ENCODE results near the gene LPO. TPM values are rescaled to one million over a fixed set of nuclear protein-coding genes. Genes with fewer than 3 reads are reported as not detected.

Gene LPO
- polyA plus RNA-seq, 3 donors = 0.04 to 0.13 (median 0.09) TPM

GRCh38 chr17:58228679-58229078 is 9.7 kb upstream of the LPO start:
- no peak for DNase-seq

- no peak for DNase-seq
Observed at GRCh38 chr17:58229384-58229783, 9.0 kb upstream of the LPO start.

- no peak for DNase-seq
Observed at GRCh38 chr17:58229881-58230280, 8.5 kb upstream of the LPO start.

GRCh38 chr17:58231641-58232040 is 6.7 kb upstream of the LPO start:
- DNase-seq = no peak

GRCh38 chr17:58232707-58233156 is 5.7 kb upstream of the LPO start:
- no peak for DNase-seq

- DNase-seq = no peak
Observed at GRCh38 chr17:58233543-58233942, 4.8 kb upstream of the LPO start.

- DNase-seq = no peak
Observed at GRCh38 chr17:58234512-58234911, 3.9 kb upstream of the LPO start.

GRCh38 chr17:58235821-58236220 is 2.6 kb upstream of the LPO start:
- no peak for DNase-seq

- DNase-seq = no peak
Observed at GRCh38 chr17:58236394-58236793, 2.0 kb upstream of the LPO start.

- no peak for DNase-seq
Observed at GRCh38 chr17:58239987-58240386, 1.6 kb downstream of the LPO start.

- DNase-seq = no peak
Observed at GRCh38 chr17:58242171-58242784, 3.9 kb downstream of the LPO start.

- no peak for DNase-seq
Observed at GRCh38 chr17:58244963-58245362, 6.6 kb downstream of the LPO start.

- no peak for DNase-seq
Observed at GRCh38 chr17:58245428-58246103, 7.2 kb downstream of the LPO start.

- no peak for DNase-seq
Observed at GRCh38 chr17:58246104-58246740, 7.8 kb downstream of the LPO start.

GRCh38 chr17:58246781-58247180 is 8.4 kb downstream of the LPO start:
- no peak for DNase-seq

GRCh38 chr17:58247511-58248363 is 9.4 kb downstream of the LPO start:
- DNase-seq = no peak

- DNase-seq = no peak
Observed at GRCh38 chr17:58248955-58249269, 10.5 kb downstream of the LPO start.

GRCh38 chr17:58249270-58250133 is 11.1 kb downstream of the LPO start:
- DNase-seq = peak; percentile 58

- no peak for DNase-seq
Observed at GRCh38 chr17:58250344-58251011, 12.1 kb downstream of the LPO start.

GRCh38 chr17:58252141-58252540 is 13.8 kb downstream of the LPO start:
- DNase-seq = no peak

GRCh38 chr17:58253082-58253481 is 14.7 kb downstream of the LPO start:
- no peak for DNase-seq
